ENCODE measurements around the gene NEK2.
"Not testable (repeated sequence)": the region's sequence is repeated elsewhere in the genome, so short reads cannot be mapped to it uniquely, and the experiment has no call there.

NEK2 gene

DNA sequence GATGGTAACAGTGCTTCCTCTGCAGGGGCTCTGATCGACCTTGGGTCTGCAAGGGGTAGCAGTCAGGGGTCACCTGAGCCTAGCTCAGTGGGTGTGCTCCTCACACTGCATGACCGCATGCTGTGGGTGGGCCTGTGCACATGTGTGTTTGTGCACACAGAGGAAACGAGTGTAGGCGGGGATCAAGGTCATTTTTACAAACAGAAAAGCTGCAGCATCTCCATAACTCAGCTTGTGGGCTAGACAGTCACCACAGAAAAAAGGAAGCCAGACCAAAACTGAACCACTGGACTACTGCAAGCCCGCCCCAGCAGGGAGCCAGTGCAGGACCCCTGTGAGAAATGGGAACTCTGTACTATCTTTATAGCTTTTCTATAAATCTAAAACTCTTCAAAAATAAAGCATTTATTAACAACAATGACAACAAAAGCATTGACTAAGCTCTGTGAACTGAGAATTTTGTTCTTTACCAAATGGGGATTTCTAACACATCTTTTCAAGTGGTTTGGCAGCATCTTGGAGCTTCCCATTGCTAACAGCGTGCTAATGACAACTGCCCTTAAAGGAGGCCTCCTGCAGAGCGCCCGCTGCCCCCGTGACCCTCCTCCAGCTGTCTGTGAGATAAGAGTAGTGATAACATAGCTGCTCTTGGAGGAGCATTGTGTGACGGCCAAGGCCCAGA, 19.9 kb upstream of the NEK2 start:
- no peak for DNase-seq (ENCODE audit: low spot score)

DNA sequence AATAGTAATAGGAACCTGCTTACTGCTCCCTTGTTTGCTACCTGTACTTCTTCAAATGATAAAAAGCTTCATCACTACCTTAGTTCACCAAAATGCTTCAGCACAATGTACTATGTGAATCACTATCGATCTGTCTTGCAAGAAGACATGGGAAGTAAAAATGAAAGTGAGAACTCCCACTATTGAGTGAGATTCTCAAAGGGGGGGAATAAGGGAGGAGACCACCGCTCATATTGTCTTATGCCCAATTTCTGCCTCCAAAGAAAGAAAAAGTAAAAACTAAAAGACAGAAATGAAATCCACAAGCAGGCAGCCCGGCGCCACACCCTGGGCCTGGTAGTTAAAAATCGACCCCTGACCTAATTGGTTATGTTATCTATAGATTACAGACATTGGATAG, 18.5 kb upstream of the NEK2 start:
- not testable (repeated sequence) for DNase-seq (ENCODE audit: low spot score)

DNA sequence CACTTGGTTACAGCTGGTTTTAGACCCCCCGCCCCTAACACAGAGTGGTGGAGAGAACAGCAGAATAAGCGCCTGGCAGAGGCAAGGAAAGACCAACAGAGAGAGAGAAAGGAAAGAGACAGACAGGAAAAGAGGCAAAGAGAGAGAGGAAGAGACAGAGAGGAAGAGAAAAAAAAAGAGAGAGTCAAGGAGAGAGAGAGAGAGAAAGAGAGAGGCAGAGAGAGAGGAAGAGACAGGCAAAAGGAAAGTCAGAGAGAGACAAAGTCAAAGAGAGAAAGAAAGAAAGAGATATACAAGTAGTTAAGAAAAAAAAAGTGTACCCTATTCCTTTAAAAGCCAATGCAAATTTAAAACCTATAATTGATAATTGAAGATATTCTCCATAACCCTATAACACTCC, 13.0 kb upstream of the NEK2 start:
- no peak for DNase-seq (ENCODE audit: low spot score)

GRCh38 chr1:211687462-211688215, 12.2 kb upstream of the NEK2 start:
- no peak for DNase-seq (ENCODE audit: low spot score)

DNA sequence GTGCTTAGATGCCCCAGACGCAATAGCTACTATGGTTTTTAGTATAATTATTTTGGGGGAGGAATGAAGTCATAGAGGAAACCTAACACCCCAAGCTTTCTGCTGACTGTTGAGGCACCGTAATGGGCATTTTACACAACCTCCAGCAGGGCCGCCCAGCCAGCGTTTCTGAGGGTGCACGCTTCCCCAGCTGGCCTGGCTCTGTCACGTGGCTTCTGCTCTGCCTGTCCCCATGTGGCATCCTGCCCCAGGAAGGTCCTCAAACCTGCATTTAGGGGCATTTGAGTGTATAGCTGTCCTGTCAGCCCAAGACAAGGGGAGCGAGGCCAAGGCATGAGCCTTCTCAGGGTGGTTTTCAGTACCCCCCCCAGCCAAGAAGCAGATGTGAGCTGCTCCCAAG, 10.4 kb upstream of the NEK2 start:
- no peak for DNase-seq (ENCODE audit: low spot score)

GRCh38 chr1:211684791-211685190, 9.4 kb upstream of the NEK2 start:
- no peak for DNase-seq (ENCODE audit: low spot score)

- no peak for DNase-seq (ENCODE audit: low spot score)
Measured at GRCh38 chr1:211684331-211684730, 8.9 kb upstream of the NEK2 start.

- DNase-seq (ENCODE audit: low spot score) = no peak
Measured at GRCh38 chr1:211683396-211684297, 8.2 kb upstream of the NEK2 start.

DNA sequence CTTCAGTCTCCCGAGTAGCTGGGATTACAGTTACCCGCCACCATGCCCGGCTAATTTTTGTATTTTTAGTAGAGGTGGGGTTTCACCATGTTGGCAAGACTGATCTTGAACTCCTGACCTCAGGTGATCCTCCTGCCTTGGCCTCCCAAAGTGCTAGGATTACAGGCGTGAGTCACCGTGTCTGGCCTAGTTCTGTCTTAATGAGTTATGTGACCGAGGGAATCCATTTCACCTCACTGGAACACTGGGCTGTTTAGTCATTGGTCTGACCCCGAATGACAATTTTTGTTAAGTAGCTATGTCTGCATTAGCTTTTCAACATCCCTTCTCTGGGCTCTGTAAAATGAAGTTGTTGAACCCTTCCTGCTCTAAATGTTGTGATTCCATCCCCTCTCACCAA, 6.8 kb upstream of the NEK2 start:
- DNase-seq (ENCODE audit: low spot score) = not testable (repeated sequence)

DNA sequence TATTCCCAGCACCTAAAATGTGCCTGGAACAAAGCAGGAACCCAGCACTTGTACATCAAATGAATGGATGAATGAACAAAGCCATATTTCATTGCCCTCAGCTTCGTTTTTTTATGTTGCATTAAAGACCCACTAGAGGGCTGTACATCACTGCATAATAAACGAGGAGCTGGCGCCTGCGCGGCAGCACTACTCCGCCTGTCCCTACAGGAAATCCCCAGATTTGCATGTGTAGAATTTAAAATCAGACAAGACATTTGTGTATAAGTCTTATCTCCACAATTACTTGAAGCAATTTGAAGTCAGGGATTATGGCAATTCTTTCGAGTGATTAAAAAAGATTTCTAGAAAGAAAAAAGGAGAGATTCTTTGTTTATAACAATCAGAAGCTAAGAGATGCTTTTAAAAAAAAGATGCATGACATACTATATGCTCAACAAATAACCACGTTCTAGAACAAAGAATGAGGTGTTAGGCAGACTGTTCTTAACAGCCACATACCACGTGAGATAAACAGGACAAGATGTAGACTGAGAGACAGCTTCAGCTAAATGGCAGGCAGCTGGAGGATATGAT, 5.4 kb upstream of the NEK2 start:
- peak; percentile 86 for DNase-seq (ENCODE audit: low spot score)

GRCh38 chr1:211677659-211678058, 2.2 kb upstream of the NEK2 start:
- no peak for DNase-seq (ENCODE audit: low spot score)

DNA sequence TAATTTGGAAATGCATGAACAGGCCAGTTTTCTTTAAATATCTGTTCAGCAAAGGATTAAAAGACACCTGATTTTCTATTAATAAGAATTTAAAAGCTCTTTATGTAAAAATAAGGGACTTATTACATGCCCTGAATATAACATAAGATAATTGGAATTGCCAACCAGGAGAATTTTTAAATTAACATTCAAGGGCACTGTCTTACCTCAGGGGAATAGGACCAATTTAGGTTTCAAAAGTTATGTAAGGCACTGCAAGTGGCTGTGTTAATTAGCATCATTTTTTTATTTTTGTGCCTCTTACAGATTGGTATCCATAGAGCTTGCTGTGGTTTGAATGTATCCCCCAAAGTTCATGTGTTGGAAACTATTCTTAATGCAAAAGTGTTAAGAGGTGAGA, 1.3 kb upstream of the NEK2 start:
- DNase-seq (ENCODE audit: low spot score) = no peak

- no peak for DNase-seq (ENCODE audit: low spot score)
Measured at GRCh38 chr1:211676106-211676583, 724 bp upstream of the NEK2 start.

GRCh38 chr1:211667065-211667617, 8.3 kb downstream of the NEK2 start:
- DNase-seq (ENCODE audit: low spot score) = no peak

- DNase-seq (ENCODE audit: low spot score) = no peak
Measured at GRCh38 chr1:211660718-211661222, 14.7 kb downstream of the NEK2 start.

- no peak for DNase-seq (ENCODE audit: low spot score)
Measured at GRCh38 chr1:211656728-211657127, 18.7 kb downstream of the NEK2 start.

DNA sequence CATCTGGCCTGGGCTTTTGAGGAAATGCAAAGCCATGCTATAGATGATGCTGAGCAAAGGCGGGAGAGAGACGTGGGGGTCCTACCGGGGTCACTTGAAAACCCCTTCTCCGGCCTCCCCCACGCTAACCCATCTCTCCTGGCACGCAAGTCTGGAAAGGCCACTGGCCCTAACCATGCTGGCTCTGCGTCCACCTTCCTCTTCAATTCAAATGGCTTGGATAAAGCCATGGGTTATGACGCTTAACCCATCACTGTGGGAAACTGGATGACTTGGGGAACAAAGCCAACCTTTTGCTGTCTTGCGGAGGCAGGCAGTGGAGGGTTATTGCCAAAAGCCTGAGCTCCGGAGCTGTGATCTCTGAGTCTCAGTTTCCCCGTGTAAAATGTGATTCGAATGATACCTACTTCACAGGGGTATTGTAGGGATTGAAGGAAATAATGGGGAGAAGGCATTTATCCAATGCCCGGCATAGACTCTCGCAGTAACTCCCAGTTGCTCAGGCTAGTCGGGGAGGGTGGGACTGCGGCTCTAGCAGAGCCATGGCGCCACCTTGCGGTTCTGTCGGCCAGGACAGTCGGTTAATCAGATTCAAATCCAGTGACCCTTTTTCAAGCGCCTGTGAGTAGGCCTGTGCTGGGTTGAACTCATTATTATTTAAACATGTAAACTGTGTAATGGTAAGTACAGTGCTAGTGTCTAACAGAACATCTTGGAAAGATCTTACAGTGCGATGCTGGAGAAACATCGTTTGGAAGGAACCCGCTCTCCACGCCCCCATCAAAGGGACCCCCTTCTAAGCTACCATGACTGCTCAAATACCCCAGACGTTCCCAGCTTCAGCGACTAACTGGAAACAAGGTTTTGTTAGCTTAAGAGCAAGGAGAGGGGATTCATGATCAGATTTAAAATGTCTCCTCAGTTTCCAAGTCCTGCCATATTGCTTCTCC, 20.3 kb downstream of the NEK2 start:
- peak; percentile 63 for DNase-seq (ENCODE audit: low spot score)

GRCh38 chr1:211653959-211654496, 21.4 kb downstream of the NEK2 start:
- DNase-seq (ENCODE audit: low spot score) = no peak

GRCh38 chr1:211653293-211653692, 22.1 kb downstream of the NEK2 start:
- DNase-seq (ENCODE audit: low spot score) = no peak

- DNase-seq (ENCODE audit: low spot score) = no peak
Measured at GRCh38 chr1:211652371-211652770, 23.1 kb downstream of the NEK2 start.

All from germinal center (tissue), 1 donor.